WTC11 (cell line): ENCODE results near the gene BABAM2.

Source experiments
- ESRRA ChIP-seq: sonication (generic); formaldehyde crosslinking; IDR thresholded peaks from 2 replicates; pipeline ENCODE4 v1.8.1; 2022; ENCODE audit warnings: mild to moderate bottlenecking, missing genetic modification reagents, borderline replicate concordance
- ETV6 ChIP-seq: sonication (generic); formaldehyde crosslinking; IDR thresholded peaks from 2 replicates; pipeline ENCODE4 v1.8.1; 2022; ENCODE audit warnings: mild to moderate bottlenecking, missing genetic modification reagents
- PRRX2 ChIP-seq: fragments of 250-450 bp; sonication (Bioruptor Pico); IDR thresholded peaks from 2 replicates; pipeline ENCODE4 v1.8.0; 2021; ENCODE audit warnings: mild to moderate bottlenecking
- TF ChIP-seq, protein P1 (sequence below): fragments of 200-600 bp; IDR thresholded peaks from 2 replicates; pipeline ENCODE4 v1.8.0; 2022; ENCODE audit warnings: antibody characterized with exemption
- TF ChIP-seq, protein P2 (sequence below): sonication (generic); formaldehyde crosslinking; conservative IDR thresholded peaks from 2 replicates; pipeline ENCODE4 v1.8.1; 2023; ENCODE audit warnings: mild to moderate bottlenecking, low read depth, missing genetic modification reagents, moderate library complexity
- TF ChIP-seq, protein P3 (sequence below): sonication (generic); formaldehyde crosslinking; IDR thresholded peaks from 2 replicates; pipeline ENCODE4 v1.8.1; 2023; ENCODE audit warnings: mild to moderate bottlenecking, missing genetic modification reagents, moderate library complexity
- TF ChIP-seq, protein P4 (sequence below): sonication (generic); formaldehyde crosslinking; IDR thresholded peaks from 2 replicates; pipeline ENCODE4 v1.8.1; 2022; ENCODE audit warnings: mild to moderate bottlenecking, missing genetic modification reagents, moderate library complexity, borderline replicate concordance

DNA sequence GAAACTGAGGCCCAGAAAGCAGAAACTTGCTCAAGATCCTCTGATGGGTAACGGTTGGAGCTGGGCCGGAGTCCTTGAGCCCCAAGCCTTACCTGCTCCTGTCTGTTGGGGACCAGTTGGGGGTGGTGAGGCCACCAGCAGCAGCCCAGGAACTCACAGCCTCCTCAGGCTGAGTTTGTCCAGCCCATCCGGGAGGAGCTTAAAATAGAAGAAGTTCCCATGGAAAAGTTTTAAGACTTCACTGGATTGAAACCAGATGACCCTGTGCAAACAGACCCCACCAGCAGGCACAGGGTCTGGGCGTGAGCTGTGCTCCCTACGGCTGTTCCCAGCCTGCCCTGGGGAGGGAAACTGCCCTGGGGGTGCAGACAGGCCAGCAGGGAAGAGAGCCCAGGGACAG, 461.6 kb downstream of the BABAM2 start:
- TF ChIP-seq, protein P1, sequence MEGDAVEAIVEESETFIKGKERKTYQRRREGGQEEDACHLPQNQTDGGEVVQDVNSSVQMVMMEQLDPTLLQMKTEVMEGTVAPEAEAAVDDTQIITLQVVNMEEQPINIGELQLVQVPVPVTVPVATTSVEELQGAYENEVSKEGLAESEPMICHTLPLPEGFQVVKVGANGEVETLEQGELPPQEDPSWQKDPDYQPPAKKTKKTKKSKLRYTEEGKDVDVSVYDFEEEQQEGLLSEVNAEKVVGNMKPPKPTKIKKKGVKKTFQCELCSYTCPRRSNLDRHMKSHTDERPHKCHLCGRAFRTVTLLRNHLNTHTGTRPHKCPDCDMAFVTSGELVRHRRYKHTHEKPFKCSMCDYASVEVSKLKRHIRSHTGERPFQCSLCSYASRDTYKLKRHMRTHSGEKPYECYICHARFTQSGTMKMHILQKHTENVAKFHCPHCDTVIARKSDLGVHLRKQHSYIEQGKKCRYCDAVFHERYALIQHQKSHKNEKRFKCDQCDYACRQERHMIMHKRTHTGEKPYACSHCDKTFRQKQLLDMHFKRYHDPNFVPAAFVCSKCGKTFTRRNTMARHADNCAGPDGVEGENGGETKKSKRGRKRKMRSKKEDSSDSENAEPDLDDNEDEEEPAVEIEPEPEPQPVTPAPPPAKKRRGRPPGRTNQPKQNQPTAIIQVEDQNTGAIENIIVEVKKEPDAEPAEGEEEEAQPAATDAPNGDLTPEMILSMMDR: no peak
- no peak for TF ChIP-seq ESRRA (CRISPR knock-in tag)
- TF ChIP-seq, protein P2, sequence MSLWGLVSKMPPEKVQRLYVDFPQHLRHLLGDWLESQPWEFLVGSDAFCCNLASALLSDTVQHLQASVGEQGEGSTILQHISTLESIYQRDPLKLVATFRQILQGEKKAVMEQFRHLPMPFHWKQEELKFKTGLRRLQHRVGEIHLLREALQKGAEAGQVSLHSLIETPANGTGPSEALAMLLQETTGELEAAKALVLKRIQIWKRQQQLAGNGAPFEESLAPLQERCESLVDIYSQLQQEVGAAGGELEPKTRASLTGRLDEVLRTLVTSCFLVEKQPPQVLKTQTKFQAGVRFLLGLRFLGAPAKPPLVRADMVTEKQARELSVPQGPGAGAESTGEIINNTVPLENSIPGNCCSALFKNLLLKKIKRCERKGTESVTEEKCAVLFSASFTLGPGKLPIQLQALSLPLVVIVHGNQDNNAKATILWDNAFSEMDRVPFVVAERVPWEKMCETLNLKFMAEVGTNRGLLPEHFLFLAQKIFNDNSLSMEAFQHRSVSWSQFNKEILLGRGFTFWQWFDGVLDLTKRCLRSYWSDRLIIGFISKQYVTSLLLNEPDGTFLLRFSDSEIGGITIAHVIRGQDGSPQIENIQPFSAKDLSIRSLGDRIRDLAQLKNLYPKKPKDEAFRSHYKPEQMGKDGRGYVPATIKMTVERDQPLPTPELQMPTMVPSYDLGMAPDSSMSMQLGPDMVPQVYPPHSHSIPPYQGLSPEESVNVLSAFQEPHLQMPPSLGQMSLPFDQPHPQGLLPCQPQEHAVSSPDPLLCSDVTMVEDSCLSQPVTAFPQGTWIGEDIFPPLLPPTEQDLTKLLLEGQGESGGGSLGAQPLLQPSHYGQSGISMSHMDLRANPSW (CRISPR knock-in tag): no peak
- TF ChIP-seq PRRX2 (CRISPR knock-in tag): no peak
- TF ChIP-seq, protein P3, sequence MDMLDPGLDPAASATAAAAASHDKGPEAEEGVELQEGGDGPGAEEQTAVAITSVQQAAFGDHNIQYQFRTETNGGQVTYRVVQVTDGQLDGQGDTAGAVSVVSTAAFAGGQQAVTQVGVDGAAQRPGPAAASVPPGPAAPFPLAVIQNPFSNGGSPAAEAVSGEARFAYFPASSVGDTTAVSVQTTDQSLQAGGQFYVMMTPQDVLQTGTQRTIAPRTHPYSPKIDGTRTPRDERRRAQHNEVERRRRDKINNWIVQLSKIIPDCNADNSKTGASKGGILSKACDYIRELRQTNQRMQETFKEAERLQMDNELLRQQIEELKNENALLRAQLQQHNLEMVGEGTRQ (CRISPR knock-in tag): no peak
- TF ChIP-seq, protein P4, sequence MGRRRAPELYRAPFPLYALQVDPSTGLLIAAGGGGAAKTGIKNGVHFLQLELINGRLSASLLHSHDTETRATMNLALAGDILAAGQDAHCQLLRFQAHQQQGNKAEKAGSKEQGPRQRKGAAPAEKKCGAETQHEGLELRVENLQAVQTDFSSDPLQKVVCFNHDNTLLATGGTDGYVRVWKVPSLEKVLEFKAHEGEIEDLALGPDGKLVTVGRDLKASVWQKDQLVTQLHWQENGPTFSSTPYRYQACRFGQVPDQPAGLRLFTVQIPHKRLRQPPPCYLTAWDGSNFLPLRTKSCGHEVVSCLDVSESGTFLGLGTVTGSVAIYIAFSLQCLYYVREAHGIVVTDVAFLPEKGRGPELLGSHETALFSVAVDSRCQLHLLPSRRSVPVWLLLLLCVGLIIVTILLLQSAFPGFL (CRISPR knock-in tag): no peak
- no peak for TF ChIP-seq ETV6 (CRISPR knock-in tag)
